GM21367 (cell line): ENCODE data around the gene RAVER1.
"Not testable (repeated sequence)": the region's sequence is repeated elsewhere in the genome, so short reads cannot be mapped to it uniquely, and the experiment has no call there.

Experiments used
- ATAC-seq: cut with Tn5 transposase; IDR thresholded peaks from one replicate; pipeline ENCODE4 v1.9.1; 2021; ENCODE audit not compliant: unreplicated experiment

The RAVER1 gene, protein sequence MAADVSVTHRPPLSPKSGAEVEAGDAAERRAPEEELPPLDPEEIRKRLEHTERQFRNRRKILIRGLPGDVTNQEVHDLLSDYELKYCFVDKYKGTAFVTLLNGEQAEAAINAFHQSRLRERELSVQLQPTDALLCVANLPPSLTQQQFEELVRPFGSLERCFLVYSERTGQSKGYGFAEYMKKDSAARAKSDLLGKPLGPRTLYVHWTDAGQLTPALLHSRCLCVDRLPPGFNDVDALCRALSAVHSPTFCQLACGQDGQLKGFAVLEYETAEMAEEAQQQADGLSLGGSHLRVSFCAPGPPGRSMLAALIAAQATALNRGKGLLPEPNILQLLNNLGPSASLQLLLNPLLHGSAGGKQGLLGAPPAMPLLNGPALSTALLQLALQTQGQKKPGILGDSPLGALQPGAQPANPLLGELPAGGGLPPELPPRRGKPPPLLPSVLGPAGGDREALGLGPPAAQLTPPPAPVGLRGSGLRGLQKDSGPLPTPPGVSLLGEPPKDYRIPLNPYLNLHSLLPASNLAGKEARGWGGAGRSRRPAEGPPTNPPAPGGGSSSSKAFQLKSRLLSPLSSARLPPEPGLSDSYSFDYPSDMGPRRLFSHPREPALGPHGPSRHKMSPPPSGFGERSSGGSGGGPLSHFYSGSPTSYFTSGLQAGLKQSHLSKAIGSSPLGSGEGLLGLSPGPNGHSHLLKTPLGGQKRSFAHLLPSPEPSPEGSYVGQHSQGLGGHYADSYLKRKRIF

DNA sequence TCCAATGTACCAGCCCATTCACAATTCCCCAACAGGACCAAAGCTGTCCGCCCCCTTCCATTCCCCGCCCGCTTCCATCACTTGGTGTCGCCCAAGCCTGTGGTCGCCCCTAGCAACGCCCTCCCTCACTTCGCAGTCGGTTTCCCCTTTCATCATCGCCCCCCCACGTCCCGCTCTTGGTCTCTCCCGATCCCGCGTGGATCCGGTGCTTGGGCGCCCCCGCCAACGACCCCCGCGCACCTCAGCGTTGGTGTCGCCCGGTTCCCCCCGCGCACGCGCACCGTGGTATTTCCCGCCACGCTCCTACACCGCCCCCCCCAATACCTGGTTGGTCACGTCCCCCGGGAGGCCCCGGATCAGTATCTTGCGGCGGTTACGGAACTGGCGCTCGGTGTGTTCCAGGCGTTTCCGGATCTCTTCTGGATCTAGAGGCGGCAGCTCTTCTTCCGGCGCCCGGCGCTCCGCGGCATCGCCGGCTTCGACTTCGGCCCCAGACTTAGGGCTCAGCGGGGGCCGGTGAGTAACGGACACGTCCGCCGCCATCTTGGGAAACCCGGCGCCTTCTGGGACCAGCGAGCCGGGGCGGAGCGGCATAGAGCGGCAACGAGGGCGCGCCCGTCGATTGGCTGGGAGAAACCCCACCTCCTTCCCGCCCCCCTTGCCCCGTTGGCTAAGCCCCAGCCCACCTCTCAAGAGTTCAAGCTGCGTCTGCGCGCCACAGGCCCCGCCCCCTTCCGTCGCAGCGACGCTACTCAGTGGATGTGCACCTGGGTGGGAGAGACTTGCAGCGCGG, at the start of gene RAVER1:
Gene RAVER1, minus strand, starts transcription at position 565 of the 793 bp plus-strand sequence. Its CDS starts 22 bp downstream, at position 543.
- peak; percentile 56 for ATAC-seq

DNA sequence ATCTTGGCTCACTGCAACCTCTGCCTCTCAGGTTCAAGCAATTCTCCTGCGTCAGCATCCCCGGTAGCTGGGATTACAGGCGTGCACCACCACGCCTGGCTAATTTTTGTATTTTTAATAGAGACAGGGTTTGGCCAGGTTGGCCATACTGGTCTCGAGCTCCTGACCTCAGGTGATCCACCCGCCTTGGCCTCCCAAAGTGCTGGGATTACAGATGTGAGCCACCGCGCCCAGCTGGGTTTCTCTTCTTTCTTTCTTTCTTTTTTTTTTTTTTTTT, 49.8 kb upstream of the RAVER1 start:
- not testable (repeated sequence) for ATAC-seq

DNA sequence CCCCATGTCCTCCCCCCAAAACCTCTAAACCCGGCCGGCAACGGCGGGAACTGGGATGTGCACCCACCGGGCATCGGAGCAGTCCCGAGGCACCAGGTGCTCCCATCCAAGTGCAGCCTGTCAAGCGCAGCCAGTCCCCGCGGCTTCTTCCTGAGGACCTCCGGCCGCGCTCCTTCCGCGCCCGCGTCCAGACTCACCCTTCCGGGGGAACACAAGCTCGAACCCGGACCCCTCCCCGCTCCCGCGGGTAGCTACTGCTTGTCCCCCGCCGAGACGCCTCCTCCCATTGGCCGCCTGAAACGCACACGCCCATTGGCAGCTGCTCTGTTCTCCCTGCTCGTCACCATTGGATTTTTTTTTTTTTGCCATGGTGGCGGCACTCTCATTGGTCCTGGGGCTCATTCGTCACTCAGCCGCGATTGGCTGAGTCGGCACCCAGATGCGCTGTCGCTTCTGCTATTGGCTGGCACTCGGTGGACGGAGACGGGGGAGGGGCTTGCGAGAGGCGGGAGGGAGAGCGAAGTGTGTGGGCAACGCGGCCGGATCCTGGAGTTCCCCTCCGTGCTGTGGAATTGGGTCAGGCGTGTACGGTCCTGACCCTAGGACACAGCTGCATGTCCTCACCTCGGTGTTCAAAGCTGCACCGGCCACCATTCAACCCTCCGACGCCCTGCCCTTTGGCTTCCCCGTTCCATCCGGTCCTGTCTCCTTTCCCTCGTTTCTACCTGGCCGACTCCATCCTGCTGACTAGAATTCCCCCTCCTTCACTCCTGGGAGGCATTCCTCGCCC, 47.2 kb upstream of the RAVER1 start, which contains the start of gene TYK2:
Gene TYK2, minus strand, starts transcription at position 260 of the 790 bp plus-strand sequence. CDS start 2,166 bp downstream, outside the sequence.
- peak; percentile 81 for ATAC-seq

DNA sequence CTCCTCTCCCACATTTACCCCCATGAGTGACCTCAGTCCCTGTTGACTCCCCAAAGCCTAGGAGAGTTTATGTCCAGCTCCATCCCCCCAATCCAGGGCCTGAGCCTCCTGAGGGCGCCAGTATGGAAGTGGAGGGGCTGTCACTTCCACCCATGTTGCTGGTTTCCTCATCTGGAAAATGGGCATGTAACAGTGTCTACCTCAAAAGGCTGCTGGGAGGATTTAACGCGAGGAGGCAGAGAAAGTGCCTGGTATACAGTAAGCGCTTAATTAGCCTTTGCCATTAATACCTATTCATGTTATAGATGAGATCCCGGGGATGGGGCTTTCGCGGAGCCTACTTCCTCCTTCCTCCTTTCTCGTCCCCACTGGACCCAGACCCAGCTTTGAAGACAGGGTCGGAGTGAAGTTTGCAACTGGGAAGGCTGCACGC, 46.6 kb upstream of the RAVER1 start:
- no peak for ATAC-seq

DNA sequence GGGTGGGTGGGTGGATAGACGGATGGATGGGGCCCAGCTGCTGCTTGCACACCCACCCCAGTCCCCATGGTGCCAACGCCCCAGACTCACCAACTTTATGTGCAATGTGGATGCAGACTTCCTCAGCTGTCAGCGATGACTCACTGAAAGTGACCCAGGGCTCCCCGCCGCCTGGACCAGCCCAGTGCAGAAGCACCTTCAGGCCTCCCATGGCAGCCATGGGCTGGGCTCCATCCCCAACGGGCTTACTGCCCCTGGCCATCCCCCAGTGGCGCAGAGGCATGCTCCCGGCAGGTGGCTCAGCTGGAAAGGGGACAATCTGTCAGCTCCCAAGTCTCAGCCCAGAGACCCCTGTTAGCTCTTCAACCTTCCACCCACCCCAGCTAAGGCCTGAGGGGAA, 44.8 kb upstream of the RAVER1 start:
- no peak for ATAC-seq

DNA sequence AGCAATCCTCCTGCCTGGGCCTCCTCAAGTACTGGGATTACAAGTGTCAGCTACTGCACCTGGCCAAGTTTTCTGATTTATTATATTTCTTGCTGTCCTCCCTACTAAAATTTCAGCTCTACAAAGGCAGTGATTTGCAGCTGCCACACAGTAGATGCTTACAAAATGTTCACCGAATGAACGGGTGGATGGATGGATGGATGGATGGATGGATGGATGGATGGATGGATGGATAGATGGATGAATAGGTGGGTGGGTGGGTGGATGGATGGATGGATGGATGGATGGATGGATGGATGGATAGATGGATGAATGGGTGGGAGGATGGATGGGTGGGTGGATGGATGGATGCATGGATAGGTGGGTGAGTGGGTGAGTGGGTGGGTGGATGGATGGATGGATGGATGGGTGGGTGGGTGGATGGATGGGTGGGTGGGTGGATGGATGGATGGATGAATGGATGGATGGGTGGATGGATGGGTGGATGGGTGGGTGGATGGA, 43.9 kb upstream of the RAVER1 start:
- not testable (repeated sequence) for ATAC-seq

DNA sequence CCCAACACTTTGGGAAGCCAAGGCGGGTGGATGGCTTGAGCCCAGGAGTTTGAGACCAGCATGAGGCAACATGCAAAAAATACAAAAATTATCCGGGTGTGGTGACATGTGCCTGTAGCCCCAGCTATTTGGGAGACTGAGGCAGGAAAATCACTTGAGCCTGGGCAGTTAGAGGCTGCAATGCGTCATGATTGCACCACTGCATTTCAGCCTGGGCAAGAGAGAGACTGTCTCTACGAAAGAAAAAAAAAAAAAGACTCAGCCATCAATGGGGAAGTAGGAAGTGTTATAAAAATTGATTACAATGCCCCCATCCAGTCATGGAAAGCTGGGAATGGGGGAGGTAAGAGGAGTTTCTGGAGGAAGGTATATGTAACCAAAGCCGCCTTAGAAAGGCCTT, 41.6 kb upstream of the RAVER1 start:
- ATAC-seq: no peak

DNA sequence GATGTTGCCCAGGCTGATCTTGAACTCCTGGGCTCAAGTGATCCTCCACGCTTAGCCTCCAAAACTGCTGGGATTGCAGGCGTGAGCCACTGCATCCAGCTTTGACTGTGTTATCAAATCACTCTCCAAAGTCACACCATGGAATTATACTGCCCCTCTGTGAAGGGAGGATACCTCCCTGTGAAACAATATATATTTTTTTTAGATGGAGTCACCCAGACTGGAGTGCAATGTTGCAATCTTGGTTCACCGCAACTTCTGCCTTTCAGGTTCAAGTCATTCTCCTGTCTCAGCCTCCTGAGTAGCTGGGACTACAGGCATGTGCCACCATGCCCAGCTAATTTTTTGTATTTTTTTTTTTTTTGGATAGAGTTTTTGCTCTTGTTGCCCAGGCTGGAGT, 39.4 kb upstream of the RAVER1 start:
- no peak for ATAC-seq

DNA sequence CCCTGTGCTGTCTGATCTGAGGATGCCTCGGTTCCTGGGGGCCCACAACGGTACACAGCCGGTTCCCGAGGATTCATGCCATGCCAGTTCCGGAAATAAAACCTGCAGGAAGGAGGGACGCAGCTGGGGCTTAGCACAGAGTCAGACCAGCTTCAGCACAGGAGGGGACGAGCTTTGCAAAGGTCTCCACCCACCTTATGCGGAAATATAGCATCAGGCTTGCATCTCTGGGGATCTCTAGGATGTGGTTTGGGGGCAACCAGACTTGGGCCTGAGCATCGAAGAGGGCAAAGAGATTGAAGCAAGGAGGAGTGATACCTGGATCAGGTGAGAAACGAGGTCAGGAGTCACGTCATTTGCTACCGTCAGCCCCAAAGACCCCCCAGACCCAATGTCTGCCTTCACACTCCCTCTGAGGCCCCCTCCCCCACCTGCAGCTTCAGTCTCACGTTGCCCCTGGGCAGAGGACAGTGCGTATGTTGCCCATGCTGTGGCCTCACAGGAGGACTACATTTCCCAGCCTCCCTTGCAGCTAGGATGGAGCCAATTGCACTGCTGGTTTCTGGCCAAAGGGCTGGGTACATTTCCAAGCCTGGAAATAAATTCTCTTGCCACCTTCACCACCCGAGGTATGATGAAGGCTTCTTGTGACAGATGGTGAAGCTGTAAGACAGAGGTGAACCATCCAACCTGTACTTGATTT, 34.9 kb upstream of the RAVER1 start:
- ATAC-seq: no peak

DNA sequence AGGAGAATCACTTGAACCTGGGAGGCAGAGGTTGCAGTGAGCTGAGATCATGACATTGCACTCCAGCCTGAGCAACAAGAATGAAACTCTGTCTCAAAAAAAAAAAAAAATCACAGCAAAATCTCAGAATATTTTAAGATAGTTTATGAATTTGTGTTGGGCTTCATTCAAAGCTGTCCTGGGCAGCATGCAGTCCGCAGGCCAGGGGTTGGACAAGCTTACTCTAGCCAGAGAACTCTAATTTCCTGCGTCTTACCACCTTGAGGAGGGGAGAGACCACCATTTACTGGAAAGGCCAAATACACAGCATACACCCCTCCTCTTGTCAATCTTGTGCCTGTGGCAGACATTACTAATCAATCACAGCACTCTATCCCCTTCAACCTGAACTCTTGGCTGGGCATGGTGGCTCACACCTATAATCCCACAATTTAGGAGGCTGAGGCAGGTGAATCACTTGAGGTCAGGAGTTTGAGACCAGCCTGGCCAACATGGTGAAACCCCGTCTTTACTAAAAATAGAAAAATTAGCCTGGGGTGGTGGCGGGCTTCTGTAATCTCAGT, 33.7 kb upstream of the RAVER1 start:
- ATAC-seq: not testable (repeated sequence)

DNA sequence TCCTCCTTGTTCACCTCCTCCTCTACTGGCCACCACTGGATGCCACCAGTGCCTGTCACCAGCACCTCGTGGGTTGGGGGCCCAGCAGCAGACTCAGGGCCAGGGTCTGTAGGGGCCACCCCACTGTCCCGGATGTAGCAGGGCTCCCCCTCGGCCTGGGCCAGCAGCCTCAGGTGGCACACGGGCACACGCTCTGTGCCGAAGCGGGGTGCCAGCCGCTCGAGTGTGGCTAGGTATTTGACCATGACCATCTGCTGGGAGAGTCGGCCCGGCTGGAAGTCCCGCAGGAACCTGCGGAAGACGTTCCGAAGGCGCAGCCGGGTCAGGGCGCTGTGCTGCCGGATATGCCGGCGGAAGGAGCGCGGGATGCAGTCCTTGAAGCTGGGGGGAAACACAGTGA, 32.2 kb upstream of the RAVER1 start:
- ATAC-seq: no peak

DNA sequence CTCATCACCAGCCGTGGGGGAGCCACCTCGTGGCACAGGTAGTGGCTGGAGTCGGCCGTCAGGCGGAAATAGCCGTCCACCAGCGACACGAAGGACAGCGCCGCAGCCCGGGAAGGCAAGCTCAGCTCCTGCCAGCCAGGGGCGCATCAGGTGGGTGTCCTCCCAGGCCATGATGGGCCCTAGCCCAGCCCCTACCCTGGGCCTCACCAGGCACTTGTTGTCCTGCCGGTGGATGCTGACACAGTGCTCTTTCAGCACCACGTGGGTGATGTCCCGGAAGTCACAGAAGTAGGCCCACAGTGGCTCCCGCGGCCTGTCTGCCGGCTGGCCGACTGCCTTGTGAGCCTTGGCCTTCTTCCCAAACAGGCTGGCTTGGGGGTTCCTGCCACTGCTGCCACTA, 31.3 kb upstream of the RAVER1 start:
- no peak for ATAC-seq

DNA sequence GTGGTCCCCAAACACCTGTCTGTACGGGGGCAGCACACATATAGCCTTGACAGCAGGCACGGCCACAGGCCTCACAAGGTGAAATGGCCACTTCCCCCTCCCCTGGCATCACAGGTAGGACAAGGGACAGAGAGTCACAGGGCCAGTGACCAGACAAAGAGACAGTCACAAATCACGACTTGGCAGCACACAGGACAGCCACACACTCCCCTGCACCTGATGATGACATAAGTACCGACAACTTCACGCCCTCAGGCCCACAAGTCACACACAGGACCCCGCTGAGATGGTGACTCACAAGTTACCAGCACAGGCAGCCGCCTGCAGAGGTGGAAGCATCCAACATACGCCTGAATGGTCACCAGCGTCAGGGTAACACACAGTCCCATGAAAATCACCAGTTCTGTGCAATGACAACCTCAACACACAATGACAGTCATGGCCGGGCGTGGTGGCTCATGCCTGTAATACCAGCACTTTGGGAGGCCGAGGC, 30.5 kb upstream of the RAVER1 start:
- ATAC-seq: no peak

DNA sequence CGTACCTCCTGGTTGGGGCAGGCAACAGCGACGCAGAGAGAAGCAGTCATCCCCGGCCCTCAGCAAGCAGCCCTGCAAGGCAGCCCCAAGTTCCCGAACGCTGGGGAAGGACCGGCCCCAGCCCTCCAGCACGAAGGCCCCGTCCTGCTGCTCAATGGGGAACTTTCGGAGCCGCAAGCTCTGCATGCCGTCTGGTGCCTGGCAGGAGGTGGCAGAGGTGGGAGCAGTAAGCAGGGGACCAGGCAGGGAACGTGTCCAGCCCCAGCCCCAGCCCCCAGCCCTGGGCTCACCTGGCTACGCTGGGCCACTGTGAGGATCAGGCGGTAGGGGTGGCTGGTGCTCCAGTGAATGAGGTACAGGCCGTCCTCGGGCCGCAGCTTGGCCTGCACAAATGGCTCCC, 28.9 kb upstream of the RAVER1 start:
- no peak for ATAC-seq

DNA sequence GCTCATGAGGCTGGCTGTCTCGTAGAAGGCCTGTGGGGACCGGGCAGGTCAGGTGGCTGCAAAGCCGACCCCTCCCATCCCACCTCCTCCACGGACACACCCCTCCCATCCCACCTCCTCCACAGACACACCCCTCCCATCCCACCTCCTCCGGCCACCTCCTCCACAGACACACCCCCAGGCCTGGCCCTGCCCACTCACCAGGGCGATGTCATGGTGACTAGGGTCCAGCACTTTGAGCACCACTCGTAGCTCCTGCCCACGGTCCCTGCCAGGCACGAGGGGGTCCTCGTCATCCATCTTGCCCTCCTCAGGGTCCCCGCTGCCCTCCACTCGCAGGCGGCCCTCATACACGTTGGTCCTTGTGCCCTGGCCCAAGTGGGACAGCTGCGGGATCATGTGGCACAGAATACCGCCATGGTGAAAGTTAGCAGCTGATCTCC, 28.3 kb upstream of the RAVER1 start:
- no peak for ATAC-seq

DNA sequence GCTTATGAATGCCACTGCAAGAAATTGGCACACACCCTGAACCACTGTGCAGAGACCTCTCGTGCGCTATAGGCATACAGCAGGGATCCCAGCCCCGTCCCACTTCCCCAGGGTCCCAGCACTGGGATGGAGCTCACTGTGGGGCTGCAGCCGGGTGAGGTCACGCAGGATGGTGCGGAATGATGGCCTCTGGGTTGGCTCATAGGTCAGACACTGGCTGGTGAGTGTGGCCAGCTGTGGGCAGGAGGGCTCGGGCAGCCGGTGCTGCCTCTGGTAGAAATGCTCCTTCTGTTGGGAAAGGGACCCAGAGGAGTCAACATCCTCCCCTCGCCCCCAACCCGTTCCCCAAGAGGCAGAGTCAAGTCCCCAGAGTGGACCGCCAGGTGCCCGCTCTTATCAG, 23.1 kb upstream of the RAVER1 start:
- no peak for ATAC-seq

DNA sequence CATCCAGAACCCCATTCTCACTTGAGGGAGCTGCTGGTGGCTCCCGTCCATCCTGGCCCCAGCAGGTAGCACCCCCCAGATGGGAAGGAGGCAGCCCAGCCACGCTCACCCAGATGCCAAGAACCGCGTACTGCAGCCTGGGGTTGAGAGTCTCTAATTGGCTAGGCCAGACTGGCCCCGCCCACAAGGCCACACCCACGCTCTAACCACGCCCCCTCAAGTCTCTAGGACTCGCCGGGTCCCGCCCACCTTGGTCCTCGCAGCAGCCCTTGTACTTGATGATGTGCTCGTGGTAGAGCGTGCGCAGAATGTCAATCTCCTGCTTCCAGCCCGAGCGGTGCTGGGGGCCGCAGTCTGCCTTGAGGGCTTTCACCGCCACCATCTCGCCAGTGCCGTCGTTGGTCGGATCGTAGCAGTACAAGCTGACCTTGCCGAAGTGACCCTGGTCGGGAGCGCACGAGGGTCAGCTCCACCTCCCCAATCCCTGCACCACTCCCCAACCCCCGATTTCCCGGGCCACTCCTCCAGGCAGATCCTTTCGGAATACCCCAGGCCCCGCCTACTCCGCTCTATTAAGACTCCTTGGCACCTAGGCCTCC, 20.6 kb upstream of the RAVER1 start:
- no peak for ATAC-seq

DNA sequence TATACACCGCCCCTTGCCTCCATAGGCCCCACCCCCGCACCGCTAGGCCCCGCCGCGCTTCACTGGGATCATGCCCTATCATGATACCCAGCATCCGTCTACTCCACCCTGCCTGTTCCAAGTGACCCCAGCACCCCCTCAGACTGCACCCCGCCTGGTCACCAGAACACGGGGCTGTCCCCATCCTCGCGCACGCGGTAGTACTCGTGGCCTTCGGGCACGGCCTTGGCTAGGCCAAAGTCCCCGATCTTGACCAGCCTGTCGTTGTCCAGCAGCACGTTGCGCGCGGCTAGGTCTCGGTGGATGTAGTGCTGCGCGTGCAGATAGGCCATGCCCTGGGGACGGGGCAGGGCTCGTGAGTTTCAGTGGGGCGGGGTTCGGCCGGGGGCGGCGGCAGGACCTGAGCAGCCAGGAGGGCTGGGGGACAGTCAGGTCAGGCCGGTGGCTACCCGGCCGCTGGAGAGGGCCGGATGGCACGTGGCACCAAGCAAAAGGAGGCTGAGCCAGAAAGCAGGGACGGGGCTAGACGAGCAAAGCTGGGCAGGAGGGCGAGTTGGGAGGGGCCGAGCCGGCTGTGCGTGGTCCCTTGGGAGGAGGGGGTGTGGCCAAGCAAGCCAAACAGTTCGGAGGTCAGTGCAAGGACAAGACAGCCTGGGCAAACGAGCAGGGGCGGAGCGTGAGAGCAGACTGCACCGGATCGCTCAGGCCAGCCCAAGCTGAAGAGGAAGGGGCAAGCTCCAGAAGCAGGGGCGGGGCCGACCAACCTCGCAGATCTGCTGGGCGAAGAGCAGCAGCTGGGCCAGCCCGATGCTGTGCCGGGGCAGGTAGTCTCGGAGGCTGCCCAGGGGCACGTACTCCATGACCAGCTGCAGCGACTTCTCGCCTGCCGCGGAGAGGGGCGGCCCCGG, 19.7 kb upstream of the RAVER1 start:
- ATAC-seq: no peak
